ENCODE measurements around the gene CSNK1A1L. TPM values are rescaled to one million over a fixed set of nuclear protein-coding genes. Genes with fewer than 3 reads are reported as not detected.

The CSNK1A1L gene
- total and polyA plus RNA-seq, 2 of the 8 experiments (the other 6 are each of a cell fraction or from before 2014, with no cell fraction given) = not detected

- TF ChIP-seq RXRA (IDR thresholded peaks at IDR 0.05; ENCODE audit: insufficient read depth, low read depth, low read length) (no peak), POU5F1 (IDR thresholded peaks at IDR 0.05; ENCODE audit: low read depth, low read length) (no peak), TAF1 (IDR thresholded peaks at IDR 0.05; ENCODE audit: low read depth, low read length) (no peak), EGR1 (IDR thresholded peaks at IDR 0.05; ENCODE audit: borderline replicate concordance, low read depth, low read length) (no peak), SRF (IDR thresholded peaks at IDR 0.05; ENCODE audit: low read depth, low read length) (no peak), EP300 (IDR thresholded peaks at IDR 0.05; ENCODE audit: borderline replicate concordance in 1 of 2, low read depth in 2 of 2, low read length in 2 of 2) (no peak), NANOG (IDR thresholded peaks at IDR 0.05; ENCODE audit: insufficient read depth, low read depth, low read length, poor library complexity, severe bottlenecking) (no peak), CTCF (IDR thresholded peaks at IDR 0.05; ENCODE audit: control extremely low read depth in 1 of 3, insufficient read depth in 1 of 3, low read depth in 1 of 3, low read length in 3 of 3) (no peak)
These were observed 29.1 kb upstream of the CSNK1A1L start (continued) for GRCh38 chr13:37134411-37135041.

Measured in H1 (cell line).